Activated CD8-positive, alpha-beta memory T cell treated with anti-CD3 and anti-CD28 coated beads, Interleukin-2, amount 50 U/mL, for 24 hours (primary cell): ENCODE data around the gene PDE4D.

ENCODE experiments used
- DNase-seq: peaks from one replicate; pipeline ENCODE4 v3.0.0-alpha.2; 2020; ENCODE audit errors: extremely low read depth

Gene PDE4D

DNA sequence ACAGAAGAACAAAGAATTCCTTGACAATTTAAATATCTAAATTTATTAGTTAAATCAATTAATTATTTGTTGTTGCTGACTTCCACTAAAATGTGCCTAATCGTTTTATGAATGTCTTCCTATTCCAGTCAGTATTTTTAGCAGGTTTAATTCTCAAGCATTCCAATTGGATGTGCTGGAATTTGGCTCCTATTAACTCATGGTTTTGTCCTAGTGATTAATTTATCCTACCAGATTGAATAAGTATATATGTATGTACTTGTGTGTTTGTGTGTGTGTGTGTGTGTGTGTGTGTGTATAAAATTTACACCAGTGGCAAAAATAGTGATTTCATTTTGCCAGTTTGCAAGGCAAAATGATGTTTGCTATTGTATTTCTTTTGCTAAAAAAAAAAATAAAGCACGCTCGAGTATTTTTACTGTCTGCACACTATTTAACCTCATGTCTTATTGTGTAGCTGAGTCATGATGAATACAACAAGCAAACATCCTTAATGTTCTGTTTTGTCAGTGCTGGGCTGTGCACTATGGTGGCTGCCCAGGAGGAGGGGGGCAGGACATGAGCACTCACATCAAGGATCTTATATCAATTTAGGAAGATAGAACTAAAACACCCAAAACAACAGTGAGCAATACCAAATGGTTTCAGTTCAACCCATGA, 375.5 kb downstream of the PDE4D start:
- no peak for DNase-seq

DNA sequence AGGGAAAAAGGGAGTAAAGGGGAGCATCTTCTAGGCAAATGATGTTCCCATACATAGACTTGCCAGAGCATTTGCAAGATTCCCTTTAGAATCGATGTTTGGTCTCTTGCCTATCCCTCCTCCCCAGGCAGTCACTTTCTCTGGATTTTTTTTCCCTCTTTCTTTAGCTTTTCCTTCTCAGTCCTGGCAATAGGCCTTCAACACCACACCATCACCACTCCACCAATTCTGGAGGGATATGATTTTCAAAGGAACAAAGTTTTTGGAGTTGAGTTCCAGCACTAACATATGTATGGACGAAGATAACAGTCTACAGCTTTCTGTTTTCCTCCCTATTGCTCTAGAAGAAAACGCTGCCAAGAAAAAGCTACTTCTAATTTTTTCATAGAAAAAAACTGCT, 377.4 kb downstream of the PDE4D start:
- DNase-seq = no peak

DNA sequence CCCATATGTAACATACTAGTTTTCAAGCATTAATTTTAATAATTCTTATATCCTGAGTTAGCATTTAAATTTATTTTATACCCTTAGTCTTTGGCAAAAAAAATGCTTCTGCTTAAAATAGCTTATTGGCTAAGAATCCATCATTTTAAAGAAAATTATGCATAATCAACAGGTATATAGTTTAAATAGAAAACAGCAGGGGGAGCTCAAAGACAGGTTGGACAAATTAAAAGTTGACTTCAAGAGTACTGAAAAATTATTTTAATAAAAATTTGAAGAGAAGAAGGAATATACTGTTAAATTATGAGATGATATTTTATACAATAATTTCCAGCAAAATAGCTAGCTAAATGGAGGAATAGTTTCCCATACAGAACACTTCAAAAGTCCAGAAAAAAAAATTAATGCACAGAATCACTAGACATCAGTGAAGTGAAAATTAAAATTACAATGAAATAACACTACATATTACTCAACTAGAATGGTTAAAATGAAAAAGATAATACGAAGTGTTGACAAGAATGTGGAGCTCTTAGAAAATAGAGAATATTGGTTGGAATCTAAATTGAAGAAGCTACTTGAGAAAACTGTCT, 387.1 kb downstream of the PDE4D start:
- no peak for DNase-seq

DNA sequence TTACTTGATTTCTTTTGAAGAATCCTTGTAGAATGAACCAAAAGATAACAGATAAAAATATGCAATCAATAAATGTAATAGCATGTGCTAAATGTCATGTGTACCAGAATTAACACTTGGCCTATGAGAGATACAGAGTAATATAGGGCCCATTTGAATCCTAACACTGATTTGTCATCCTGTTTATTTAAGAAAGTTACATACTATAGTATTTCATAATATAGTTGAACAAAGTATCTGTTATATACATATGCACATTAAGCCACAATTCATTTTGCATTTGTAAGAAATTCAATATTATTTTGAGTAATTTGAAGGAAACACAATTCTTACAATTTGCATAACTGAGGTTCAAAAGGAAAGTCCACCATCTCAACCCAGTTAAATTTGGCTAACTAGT, 389.5 kb downstream of the PDE4D start:
- no peak for DNase-seq

DNA sequence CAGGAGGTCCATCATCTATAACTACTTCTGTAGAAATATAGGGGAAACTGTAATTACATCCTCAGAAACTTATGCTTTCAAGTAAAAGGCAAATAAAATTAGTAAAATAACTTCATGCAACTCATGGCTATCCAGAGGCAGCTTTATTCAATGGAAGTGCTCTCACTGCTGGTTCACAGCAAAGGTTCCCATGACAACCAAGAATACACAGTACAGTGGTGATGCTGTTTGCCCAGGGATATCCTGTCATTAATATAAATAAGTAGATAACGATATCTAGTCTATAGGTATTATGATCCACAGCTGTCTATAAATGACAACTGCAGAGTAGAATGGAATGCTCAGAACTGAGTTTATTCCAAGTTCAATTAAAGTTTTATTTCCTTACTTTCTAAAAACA, 390.3 kb downstream of the PDE4D start:
- DNase-seq = no peak

DNA sequence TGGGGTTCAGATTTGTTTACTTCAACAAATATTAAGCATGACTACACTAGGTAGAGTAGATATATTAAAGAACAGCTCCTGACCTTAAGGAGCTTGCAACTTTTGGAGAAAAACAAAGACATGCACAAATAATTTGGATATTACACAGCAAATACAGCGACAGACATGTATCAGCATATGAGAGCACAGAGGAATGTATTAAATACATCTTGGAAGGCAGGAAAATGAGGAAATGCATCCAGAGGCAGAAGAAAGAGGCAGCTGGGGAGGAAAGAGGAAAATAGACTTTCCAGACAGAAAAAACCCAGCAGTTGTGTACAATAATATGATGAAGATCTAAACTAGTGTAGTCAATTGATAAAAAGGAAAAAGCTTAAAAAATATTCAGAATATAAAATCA, 392.2 kb downstream of the PDE4D start:
- no peak for DNase-seq

DNA sequence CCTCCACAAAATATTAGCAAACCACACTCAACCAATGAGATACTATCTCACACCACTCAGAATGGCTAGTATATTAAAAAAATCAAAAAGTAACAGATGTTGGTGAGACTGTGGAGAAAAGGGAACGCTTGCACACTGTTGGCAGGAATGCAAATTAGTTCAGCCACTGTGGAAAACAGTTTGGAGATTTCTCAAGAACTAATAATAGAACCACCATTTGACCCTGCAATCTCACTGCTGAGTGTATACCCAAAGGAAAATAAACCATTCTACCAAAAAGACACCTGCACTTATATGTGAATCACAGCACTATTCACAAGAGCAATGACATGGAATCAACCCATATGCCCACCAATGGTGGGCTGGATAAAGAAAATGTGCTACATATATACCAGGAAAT, 393.5 kb downstream of the PDE4D start:
- no peak for DNase-seq

DNA sequence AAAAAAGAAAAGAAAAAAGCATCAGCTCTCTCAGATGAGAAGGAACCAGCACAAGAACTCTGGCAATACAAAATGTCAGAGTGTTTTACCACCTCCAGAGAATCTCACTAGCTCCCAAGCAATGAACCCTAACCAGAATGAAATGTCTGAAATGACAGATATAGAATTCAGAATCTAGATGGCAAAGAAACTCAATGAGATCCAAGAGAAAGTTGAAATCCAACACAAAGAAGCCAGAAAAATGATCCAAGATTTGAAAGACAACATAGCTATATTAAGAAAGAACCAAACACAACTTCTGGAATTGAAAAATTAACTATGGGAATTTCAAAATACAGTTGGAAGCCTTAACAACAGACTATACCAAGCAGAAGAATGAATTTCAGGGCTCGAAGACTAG, 396.3 kb downstream of the PDE4D start:
- DNase-seq = no peak

DNA sequence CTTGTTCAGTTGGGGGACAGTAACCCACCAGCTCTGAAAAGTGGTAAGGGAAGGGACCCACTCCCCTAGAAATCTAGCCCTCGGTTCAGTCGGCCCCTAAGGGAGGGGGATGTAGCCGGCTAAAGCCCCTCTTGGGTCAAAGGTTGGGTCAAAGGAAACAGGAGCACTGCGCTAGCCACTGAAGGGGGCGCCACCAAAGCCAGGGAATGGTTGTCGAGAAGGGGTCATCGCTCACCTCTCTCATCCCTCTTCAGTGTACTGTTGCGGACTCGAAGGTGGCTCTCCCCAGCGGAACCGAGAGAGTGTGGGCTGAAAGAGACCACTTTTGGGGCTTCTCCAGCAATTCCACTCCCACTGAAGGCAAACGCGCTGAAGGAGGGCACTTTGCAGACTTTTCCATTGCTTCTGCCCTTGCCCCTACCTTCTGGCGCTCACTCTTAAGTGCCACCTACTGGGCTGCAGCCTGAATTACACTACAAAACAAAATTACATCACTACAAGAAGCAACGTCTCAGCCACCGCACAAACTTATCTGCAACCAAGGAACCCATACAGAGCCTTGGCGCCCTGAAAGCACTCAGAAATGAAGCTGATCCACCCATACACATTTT, 396.9 kb downstream of the PDE4D start:
- DNase-seq = no peak

DNA sequence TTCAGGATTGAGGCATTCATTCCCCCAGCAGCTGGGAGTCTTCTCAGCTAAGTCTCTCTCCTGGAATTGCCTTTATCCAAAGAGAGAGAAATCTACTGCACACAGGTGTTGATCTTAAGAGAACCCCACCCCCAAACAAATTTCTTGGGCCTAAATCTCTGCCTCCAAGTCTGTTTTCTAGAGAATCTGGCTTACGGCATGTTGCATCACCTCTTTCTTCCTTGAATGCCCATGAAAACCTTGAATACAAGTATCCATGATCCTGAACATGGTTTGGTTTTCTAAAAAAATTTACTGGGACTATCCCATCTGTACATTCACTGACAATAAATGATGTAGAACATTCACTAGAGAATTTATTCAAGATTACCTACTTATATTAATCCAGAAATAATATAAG, 401.6 kb downstream of the PDE4D start:
- DNase-seq = no peak

DNA sequence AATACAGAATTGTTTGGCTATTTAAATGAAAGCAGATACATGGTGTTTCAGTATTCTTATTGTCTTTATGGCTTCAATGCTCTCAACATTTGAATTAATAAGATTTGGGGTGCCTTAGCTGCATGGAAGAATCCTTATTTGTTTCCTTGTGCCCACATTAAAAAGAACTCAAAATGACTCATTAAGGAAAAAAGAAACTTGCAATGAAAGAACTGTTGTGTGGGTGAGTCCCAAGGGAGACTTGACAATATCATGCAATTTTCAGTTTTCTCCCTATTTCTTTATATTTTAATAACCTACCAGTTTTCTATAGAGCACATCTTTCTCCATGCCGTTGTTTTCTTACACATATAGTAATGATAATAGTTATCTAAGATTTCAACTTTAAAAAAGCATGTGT, 404.0 kb downstream of the PDE4D start:
- DNase-seq = no peak

DNA sequence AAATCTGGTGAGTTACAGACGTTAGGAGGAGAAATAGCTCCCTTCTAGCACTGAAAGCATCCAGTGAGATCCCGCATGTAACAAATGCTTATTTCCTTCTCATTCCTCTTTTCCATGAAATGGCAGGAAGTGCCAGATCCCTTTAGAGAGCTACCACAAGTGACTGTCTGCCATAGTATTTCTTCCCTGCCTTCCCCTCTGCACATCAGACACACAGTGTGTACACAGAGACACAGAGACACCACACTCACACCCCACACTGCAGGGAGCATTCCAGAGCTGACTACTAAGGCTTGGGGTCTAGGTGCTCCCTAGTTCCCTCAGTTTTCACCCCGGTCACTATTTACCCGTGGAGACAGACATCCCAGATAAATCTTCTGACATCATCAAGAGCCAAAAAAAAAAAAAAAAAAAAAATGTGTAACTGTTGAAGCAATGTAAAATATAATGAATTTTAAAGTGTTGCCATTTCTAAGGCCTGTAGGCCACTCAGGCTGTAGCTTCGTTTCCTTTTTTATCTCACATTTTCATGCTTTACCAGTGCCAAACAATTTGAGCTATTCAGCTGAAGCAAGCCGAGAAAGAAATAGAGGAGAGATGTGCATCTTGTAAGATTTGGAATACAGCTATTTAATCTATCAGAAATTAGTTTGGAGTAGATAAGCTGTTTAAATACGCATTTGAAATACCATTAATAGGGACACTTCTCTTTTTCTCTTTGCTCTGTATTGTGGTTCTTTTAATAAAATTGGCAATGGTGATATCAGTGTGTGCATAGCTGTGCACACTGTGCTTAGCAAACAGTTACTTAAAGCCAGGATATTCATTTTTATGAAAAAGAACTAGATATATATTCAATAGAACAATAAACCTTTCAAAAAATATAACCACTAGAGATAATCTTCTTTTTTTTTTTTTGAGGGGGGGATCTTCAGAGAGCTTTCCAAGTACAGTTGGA, 405.5 kb downstream of the PDE4D start:
- no peak for DNase-seq

DNA sequence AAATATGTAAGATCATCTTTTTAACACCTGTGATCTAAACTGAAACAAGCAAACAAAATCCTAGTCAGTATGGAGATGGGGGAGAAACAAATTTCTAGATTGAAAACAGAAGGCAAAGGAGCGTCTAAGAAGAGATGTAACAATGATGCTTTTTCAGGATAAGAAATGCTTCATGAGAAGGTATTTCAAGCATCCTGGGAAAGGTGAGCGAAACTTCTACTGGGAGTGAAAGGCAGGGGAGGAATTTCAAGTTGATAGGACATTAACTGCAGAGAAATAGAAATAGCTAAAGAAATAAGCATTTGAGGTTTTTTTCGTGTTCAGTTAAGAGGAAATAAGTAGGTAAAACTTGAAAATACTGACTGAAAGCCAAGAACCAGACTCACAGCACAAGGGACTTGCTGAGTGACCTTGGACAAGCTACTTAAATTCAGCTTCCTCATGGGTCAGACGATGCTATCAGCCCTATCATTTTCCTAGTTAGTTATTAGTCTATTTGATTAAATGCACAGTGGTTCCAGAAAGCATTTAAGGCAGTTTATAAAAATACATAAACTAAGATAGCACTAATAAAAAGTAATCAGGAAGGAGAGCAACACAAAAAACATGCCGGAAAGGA, 406.3 kb downstream of the PDE4D start:
- DNase-seq = no peak

DNA sequence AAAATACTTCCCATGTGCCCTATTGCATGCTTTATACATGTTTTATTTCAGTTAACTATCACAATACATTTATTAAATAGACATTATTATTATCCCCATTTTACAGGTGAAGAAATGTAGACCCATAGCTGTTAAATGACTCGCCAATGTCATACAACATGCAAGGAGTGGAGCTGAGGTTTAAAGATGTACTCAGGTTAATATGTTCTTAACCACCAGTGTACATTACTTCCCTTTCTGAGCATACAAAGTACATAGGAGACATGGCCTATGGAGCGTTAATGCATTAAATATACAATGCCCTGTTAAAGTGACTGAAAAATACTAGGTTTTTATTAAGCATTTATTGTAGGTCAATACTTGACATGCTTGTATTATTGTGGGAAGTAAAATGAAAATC, 407.0 kb downstream of the PDE4D start:
- no peak for DNase-seq

DNA sequence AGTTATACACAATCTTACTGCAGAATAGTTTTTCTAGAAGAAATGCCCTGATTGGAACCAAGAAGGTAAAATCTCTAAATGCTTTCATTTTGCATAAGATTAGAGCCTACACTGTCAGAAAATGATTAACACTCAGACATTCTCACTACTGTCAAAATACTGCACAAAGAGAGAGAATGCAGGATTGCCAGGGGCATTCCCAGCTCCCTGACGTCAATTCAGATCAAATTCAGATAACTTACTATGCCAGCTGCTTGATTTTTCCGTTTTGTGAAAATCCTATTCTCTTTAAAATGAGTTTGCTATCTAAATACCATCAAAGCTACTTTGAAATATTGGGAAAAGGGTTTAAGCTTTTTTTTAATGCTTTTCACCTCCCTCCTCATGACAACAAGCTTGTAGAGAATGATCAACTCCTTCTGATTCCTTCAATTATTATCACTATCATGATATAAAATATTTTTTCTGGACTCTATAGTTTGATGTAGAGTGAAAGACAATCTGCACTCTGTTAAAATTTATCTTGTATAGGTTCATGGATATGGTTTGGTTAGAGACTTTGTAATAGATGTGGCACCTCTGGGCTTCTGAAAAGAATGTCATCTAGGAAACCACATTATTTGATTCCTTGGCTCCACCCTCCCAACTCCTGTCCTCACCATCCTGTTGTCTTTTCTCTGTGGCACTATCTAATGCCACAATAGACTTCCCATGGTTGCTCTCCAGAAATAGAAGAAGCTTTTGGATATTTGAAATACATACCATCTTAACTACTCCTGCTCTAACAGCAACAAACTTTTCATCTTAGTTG, 407.7 kb downstream of the PDE4D start:
- DNase-seq = no peak

DNA sequence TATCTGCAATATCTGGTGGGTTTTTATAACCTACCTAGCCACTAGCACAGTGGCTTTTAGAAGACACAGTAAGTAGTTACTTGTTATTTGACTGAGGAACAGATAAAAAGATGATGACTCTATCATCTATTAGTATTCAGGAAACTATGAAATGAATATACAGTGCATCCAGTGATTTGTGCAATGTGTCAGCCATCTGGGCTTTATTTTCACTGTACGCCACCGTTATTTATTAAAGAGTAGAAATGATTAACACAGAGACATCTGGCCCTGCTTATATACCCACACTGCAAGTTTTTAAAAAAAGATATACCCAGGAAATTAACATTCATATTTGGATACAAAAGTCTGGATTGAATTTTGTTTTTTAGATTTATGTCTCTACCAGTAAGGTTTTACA, 408.4 kb downstream of the PDE4D start:
- DNase-seq = no peak

DNA sequence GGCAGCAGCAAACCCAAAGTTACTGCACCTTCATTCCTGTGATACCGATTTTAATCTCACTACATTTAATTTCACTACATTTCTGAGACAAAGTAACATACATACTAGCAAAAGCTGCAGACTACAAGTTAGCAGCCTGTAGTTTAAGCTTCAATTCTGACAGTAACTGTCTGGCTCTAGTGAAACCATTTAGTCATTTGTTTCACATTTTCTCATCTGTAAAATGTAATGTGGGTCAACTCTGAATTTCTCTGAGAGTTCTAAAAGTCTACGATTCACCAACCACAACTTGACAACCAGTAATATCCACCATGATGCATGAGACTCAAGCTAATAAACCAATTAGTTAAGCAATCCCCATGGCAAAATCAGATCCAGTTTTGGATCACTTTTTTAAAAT, 408.9 kb downstream of the PDE4D start:
- DNase-seq = no peak

DNA sequence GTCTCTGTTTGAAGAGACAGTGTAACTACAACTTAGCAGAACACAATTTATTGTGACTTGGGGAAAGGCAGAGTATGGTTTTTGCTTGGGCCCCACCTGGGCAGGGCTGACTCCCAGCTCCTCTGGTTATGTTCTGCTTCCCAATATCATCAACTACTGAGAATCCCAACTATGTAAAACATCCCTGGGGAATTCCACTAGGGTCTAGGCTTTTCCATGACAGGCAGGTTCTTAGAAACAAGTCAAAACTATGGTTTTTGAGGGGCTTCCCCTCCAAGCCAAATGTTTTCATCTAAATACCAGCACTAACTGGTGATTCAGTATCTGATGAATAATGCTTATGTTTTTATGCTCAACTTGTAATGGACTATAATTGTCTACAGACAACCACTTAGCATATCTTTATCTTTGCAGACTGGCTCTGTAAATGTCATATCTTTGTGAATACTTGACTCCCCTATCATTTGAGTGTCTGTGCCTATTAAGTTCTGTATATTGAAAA, 409.5 kb downstream of the PDE4D start:
- DNase-seq = no peak

DNA sequence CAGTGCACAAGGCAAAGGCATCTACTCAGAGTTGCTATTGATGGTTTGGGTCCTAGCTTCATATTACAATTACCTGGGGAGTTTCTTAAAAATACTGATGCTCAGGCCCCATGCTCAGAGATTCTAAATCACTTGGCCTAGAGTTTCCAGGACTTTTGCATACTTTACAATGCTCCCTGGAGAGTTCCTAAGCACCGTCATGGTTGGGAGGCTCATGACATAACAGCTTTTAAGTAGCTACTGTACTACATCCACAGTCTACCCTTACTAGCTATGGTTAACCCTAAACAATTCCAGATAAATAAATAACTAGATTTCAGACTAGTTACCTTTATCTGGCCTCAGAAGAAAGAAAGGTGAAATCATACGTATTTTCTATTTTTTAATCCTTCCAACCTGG, 414.4 kb downstream of the PDE4D start:
- no peak for DNase-seq

DNA sequence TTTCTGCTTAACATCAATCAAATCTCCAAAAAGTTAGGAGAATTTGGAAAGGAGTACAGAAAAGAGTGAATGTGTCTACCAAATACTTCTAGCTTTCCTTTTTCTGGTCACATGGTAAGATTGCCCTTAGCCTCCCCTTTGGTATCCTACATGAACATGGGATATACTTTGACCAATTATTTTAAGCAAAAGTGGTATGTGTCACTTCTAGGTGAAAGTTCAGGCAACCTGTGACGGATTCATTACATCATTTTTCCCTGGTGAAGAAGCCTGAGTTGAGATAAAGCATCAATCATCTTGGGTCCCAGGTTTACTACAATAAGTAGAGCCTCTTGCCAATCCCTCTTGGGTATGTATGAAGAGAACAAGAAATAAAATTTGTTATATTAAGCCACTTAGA, 419.2 kb downstream of the PDE4D start:
- DNase-seq = no peak

DNA sequence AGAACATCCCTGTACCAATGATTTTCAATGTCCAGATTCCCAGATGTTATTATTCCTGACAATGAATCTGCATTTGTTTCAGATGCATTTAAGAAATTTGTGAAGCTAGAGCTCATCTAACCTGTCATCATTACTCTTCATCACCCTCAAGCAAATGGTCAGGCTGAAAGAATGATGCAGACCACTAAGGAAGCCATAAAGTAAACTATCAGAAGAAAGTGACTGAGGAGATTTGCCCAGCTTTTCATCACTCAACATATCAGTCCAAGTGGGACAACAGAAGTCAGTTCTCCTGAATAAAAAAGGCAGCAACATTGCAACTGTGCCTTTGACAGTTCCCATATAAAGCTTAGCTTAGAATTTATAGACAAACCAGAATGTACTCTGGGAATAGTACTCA, 419.9 kb downstream of the PDE4D start:
- DNase-seq = no peak
